ENCODE results near the gene DPEP2.
"Not testable (repeated sequence)": the region's sequence is repeated elsewhere in the genome, so short reads cannot be mapped to it uniquely, and the experiment has no call there.

DPEP2 gene, protein sequence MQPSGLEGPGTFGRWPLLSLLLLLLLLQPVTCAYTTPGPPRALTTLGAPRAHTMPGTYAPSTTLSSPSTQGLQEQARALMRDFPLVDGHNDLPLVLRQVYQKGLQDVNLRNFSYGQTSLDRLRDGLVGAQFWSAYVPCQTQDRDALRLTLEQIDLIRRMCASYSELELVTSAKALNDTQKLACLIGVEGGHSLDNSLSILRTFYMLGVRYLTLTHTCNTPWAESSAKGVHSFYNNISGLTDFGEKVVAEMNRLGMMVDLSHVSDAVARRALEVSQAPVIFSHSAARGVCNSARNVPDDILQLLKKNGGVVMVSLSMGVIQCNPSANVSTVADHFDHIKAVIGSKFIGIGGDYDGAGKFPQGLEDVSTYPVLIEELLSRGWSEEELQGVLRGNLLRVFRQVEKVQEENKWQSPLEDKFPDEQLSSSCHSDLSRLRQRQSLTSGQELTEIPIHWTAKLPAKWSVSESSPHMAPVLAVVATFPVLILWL

DNA sequence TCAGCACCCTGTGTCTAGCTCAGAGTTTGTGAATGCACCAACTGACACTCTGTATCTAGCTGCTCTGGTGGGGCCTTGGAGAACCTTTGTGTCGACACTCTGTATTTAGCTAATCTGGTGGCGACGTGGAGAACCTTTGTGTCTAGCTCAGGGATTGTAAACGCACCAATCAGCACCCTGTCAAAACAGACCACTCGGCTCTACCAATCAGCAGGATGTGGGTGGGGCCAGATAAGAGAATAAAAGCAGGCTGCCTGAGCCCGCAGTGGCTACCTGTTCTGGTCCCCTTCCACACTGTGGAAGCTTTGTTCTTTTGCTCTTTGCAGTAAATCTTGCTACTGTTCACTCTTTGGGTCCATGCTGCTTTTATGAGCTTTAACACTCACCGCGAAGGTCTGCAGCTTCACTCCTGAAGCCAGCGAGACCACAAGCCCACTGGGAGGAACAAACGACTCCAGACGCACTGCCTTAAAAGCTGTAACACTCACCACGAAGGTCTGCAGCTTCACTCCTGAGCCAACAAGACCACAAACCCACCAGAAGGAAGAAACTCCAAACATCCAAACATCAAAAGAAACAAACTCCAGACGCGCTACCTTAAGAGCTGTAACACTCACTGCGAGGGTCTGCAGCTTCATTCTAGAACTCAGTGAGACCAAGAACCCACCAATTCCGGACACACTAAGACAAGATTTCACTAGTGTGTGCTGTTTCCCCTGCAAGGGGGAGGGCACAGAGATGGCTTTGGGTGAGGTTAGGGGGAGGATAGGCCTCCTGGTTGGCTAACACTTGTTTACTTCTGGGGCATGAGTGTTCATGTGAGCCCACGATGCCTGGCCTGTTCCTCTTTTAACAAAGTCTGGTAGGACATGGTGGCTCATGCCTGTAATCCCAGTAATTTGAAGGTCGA is at the start of gene DPEP2:
Gene DPEP2 (minus strand): TSS at position 706 of the 910 bp plus-strand sequence. CDS start 6,272 bp downstream, outside the sequence.
- in situ Hi-C loops (cut with MboI; ENCODE audit: low sequenced_read_pairs): not testable (repeated sequence)

DNA sequence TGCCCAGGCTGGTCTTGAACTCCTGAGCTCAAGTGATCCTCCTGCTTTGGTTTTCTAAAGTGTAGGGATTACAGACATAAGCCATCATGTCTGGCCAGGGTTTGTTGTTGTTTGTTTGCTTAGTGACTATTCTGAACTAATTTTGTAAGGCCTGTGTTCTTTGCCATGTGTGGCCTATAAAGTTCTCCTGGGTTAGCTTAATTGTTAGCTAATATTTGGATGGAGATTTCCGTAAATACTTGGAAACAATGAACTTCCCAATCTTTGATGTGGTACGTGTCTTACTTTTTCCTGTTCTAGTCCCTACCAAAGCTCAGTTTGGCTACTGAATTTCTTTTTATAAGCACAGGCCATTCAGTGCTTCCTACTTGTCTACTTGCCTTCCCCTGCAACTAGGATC is 48.7 kb upstream of the DPEP2 start:
- in situ Hi-C loops (cut with MboI; ENCODE audit: low sequenced_read_pairs): loop anchor here (10.0 kb wide), 1 partner anchor 233 kb away; no protein-coding TSS in a partner anchor

DNA sequence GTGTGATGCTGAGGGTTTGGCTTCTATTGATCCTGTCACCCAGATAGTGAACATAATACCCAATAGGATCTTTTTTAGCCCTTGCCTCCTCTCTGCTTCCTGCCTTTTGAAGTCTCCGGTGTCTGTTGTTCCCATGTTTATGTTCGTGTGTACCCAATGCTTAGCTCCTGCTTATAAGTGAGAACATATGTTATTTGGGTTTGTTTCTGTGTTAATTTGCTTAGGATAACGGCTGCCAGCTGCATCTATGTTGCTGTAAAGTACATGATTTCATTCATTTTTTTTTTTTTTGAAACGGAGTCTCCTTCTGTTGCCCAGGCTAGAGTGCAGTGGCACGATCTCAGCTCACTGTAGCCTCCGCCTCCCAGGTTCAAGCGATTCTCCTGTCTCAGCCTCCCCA is 46.8 kb upstream of the DPEP2 start:
- in situ Hi-C loops (cut with MboI; ENCODE audit: low sequenced_read_pairs): loop anchor here (10.0 kb wide), 1 partner anchor 231 kb away; no protein-coding TSS in a partner anchor

DNA sequence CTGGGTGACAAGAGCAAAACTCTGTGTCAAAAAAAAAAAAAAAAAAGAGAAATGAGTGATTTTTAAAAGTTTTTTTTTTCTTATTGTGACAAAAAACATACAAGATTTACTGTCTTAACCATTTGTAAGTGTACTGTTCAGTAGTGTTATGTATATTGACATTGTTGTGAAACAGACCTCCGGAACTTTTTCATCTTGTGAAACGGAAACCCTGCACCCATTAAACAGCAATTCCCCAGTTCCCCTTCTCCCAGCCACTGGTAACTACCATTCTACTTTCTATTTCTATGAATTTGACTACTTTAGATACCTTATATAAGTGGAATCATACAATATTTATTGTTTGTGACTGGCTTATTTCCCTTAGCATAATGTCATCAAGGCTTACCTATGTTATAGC is 42.5 kb upstream of the DPEP2 start:
- in situ Hi-C loops (cut with MboI; ENCODE audit: low sequenced_read_pairs): loop anchor here (10.0 kb wide), 1 partner anchor 227 kb away; no protein-coding TSS in a partner anchor

DNA sequence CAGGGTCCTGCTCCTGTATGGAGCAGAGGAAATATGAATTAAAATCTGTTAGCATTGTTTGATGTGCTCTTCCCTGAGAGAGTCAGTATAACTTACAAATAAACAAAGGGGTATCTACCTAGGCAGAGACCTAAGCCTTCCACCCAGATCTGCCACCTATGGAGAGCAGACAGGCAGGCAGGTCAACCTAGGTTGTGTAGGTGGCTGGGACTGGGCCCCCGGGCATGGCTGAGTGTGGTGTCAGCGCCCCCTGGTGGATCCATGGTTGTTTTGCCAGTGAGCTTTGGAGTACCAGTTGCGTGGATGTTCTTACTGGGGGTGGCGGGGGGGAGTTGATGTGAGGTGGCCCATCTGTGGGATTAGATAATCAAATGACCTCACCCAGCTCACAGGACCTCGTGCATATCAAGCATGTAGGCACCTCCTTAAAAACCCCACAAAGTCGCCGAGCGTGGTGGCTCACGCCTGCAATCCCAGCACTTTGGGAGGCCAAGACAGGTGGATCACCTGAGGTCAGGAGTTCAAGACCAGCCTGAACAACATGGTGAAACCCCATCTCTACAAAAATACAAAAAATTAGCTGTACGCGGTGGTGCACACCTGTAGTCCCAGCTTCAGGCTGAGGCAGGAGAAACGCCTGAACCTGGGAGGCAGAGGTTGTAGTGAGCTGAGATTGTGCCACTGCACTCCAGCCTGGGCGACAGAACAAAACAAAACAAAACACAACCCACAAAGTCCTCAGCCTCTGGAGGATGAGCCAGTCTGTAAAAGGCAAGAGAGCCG is 41.4 kb upstream of the DPEP2 start:
- in situ Hi-C loops (cut with MboI; ENCODE audit: low sequenced_read_pairs): loop anchor here (10.0 kb wide), 1 partner anchor 226 kb away; no protein-coding TSS in a partner anchor

DNA sequence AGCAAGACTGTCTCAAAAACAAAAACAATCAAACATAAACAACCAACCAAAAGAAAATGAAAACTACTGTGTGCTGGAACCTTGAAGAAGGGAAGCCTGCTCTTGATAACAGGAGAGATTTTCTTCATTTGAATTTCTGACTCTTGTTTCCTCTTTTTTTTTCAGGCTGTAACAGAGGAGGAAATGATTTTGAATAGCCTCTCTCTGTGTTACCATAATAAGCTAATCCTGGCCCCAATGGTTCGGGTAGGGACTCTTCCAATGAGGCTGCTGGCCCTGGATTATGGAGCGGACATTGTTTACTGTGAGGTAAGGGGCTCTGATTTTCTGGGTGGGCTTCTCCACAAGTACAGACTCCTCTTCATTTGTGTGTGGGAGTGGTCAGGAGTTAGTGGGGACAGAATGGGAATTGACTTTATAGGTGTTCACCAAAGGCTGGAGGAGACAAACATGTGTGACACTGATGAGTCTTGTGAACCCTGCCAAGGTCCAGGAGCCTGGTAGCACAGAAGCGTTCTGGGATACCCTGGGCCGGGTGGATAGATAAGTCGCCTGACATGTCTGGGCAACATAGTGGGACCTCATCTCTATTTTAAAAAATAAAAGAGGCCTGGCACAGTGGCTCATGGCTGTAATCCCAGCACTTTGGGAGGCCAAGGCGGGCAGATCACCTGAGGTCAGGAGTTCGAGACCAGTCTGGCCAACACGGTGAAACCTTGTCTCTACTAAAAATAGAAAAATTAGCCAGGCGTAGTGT is 38.7 kb upstream of the DPEP2 start:
- in situ Hi-C loops (cut with MboI; ENCODE audit: low sequenced_read_pairs): no loop called here

DNA sequence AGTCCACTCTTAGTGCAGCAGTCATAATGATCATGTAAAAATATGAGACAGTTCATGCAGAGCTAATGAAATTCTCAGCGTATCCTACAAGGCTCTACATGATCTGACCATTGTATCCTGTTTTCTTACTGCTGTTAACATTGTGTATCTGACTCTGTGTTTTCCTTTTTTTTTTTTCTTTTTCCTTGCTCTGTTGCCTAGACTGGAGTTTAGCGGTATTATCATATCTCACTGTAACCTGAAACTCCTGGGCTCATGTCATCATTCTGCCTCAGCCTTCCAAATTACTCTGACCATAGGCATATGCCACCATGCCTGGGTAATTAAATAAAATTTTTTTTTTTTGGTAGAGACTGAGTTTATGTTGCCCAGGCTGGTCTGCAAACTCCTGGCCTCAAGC is 35.9 kb upstream of the DPEP2 start:
- in situ Hi-C loops (cut with MboI; ENCODE audit: low sequenced_read_pairs): no loop called here

DNA sequence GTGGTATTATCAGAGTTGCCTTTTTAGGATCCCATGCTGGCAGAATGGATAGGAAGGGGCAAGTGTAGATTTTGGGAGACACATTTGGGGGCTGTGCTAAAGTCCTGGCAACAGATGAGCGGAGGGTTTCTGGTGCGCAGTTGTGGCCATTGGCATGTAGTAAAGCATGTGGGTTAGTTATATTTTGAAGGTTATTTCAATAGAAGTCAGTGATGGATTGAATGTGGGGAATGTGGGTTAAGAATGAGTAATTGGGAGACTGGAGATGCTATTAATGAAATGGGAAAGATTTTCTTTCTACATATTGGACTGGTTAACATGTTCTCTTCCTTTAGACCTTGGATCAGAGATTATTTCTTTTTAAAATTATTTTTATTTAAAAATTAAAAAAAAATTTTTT is 33.8 kb upstream of the DPEP2 start:
- in situ Hi-C loops (cut with MboI; ENCODE audit: low sequenced_read_pairs): no loop called here

DNA sequence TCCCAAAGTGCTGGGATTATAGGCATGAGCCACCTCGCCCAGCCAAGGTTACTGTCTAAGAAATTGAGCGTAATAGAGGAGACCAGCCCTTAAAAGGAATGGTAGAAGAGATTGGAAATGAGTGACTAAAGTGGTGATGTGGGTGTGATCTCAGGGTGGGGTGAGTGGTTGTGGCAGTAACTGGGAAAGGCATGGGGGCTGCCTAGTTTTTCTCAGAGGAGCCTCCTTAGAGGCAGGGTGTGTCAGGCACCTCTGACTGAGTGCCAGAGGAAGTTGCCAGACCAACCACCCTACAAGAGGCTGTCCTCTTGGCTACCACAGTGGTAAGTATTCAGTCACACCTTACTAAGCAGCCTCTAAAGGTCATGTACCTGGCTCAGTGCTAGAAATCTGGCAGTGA is 32.7 kb upstream of the DPEP2 start:
- in situ Hi-C loops (cut with MboI; ENCODE audit: low sequenced_read_pairs): no loop called here

DNA sequence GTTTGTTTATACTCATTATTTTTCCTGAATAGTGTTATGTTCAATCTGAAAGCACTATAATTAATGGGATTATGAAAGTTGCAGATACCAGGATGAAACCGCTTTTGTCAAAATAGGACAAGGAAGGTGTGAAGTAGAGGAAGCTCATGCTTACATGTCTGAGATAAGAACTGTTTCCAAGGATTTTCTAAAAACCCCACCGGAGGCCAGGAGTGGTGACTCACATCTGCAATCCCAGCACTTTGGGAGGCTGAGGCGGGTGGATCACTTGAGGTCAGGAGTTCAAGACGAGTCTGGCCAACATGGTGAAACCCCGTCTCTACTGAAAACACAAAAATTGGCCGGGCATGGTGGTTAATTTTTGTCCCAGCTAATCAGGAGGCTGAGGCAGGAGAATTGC is 30.8 kb upstream of the DPEP2 start:
- in situ Hi-C loops (cut with MboI; ENCODE audit: low sequenced_read_pairs): not testable (repeated sequence)

DNA sequence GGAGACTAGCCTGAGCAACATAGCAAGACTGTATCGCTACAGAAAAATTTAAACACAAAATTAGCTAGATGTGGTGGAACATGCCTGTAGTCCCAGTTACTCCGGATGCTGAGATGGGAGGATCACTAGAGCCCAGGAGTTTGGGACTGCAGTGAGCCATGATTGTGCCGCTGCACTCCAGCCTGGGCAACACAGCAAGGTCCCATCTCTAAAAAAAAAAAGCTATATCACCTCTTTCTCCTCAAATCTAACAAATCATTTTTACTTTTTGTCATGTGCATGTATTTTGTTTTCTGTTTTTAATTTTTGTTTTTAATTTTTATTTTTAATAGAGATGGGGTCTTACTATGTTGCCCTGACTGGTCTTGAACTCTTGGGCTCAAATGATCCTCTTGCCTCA is 29.7 kb upstream of the DPEP2 start:
- in situ Hi-C loops (cut with MboI; ENCODE audit: low sequenced_read_pairs): no loop called here

DNA sequence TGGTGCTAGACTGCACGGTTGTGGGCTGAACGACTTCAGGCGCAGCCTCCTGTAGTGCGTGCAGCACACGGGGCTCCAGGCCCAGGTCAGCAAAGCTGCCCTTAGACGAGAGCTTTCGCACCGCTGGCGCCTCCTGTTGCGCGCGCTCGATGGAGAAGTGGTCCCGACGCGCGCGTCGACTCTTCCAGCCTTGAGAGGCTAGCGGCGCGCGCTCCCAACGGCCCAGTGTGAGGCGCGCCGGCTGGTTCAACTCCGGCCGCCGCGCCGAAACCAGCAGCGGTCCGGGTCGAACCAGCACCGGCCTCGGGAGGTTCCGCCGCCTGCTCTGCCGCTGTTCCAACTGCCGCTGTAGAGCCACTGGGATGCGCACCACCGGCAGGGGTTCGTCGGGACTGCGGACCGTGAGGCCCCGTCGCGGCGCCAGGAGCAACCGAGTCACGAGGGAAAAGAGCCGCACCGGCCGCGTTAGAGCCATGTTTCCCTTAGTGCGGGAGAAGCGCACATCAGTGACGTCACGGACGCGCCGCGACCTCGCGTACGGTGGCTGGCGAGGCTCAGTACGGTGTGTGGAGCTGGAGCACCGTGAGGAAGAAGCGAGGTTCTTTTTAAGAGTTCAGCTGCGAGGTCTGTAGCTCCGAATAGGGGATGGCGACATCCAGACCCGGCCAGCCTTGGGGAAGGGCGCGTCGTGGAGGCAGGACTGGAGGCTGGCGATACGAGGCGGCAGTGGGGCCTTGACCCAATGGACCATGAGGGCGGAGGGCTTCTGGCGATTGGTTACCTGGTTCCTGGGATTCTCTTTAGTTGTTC is 23.6 kb upstream of the DPEP2 start, which contains the start of the genes DDX28 and DUS2:
Gene DDX28 (minus strand): TSS at position 505 of the 810 bp plus-strand sequence. CDS start 30 bp downstream, at position 475.
Gene DUS2 (plus strand): TSS at position 557 of the 810 bp plus-strand sequence. CDS start 14,740 bp downstream, outside the sequence.
- in situ Hi-C loops (cut with MboI; ENCODE audit: low sequenced_read_pairs): no loop called here

DNA sequence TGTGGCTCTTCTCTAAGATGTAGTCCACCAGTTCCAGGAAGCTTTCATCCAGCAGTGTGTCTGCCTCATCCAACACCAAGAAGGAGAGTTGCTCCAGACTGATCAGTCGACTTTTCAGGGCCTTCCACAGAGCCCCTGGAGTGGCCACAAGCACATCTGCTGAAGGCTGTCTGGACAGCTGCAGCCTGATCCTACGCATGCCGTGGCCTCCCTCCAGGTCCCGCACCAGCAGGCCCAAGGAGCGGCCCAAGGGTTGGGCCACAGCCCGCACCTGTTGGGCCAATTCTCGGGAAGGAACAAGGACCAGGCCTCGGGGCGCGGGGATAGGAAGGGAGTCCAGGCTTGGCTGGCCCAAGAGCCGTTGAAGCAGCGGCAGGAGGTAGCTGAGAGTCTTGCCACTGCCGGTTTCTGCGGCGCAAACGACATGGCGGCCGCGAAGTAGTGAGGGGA is 23.0 kb upstream of the DPEP2 start:
- in situ Hi-C loops (cut with MboI; ENCODE audit: low sequenced_read_pairs): no loop called here

DNA sequence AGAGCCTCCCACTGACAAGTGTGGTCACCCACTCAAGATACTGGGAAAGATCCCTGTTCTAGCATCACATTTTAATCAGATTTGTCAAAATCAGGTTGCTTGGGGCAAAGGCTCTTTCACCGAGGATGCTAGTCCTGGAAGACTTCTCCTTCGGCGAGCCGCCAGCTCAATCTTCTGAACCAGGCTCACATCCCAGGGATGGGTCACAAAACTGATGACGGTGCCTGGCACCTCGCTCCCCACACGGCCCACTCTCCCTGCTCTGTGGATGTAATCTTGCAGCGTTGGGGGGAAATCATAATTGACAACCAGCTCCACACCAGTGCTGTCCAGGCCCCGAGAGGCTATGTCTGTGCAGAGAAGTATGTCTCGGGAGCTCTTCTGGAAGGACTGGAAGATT is 22.2 kb upstream of the DPEP2 start:
- in situ Hi-C loops (cut with MboI; ENCODE audit: low sequenced_read_pairs): no loop called here

DNA sequence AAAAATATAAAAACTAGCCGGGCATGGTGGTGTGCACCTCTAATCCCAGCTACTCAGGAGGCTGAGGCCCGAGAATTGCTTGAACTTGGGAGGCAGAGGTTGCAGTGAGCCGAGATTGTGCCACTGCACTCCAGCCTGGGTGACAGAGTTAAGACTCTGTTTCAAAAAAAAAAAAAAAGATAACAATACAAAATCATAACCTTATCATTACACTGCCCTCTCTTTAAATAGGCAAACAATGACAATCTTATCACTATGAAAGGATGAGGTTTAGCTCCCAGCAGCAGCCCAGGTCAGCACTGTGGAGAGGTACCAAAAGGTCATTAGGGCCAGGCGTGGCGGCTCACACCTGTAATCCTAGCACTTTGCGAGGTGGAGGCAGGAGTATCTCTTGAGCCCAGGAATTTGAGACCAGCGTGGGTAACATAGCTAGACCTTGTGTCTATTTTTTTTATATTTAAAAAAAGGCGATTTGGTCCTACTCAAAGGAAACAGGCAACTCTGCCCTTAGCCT is 19.9 kb upstream of the DPEP2 start:
- in situ Hi-C loops (cut with MboI; ENCODE audit: low sequenced_read_pairs): no loop called here

DNA sequence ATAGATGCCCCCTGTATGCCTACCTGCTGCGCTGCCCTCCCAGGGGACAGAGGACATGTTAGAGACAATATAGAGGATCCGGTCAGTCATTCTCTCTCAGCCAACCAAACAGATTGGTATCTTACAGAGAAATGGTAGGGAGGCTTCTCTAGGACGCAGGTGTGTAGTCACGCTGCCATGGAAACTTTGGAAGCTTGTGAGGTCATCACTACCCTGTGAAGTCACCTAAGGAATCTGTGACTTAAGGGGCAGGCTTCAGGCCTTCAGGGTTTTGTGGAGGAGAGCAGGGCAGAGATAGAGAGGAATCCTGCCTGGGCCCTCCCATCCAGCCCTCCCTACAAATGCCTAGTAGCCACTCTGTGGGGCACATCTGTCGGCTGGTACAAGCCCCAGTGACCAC is 16.4 kb upstream of the DPEP2 start, which contains the start of gene DPEP2NB:
Gene DPEP2NB (minus strand): TSS at position 231 of the 400 bp plus-strand sequence. CDS start 141 bp downstream, at position 90.
- in situ Hi-C loops (cut with MboI; ENCODE audit: low sequenced_read_pairs): no loop called here

DNA sequence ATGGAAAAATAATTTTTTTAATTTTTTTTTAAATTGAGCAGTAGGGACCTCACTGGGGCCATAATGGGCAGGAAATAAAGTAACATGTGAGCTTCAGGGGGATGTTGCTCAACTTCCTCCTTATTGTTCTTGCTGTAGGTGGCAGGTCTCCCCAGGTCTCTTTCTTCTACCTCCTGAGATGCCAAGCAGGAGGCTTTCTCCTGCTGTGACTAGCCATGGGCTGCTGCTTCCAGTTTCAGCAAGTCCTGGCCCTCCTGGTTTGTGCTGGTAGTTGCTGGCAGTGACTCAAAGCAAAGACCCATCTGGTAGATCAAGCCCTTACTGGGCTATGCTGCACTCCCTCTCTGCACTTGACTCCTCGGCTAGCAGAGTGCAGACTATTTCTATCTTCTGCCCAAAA is 14.2 kb upstream of the DPEP2 start:
- in situ Hi-C loops (cut with MboI; ENCODE audit: low sequenced_read_pairs): no loop called here

DNA sequence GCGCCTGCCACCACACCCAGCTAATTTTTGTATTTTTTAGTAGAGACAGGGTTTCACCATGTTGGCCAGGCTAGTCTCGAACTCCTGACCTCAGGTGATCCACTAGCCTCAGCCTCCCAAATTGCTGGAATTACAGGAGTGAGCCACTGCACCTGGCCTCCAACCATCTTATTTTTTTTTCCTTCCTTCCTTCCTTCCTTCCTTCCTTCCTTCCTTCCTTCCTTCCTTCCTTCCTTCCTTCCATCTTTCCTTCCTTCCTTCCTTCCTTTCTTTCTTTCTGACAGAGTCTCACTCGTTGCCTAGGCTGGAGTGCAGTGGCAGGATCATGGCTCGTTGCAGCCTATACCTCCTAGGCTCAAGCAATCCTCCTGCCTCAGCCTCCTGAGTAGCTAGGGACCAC is 10.6 kb upstream of the DPEP2 start:
- in situ Hi-C loops (cut with MboI; ENCODE audit: low sequenced_read_pairs): not testable (repeated sequence)

Data from HL-60/S4 (cell line).